Measurements from ENCODE around the gene OR1S1. TPM values are rescaled to one million over a fixed set of nuclear protein-coding genes. Genes with fewer than 3 reads are reported as not detected.
"Not testable (repeated sequence)": the region's sequence is repeated elsewhere in the genome, so short reads cannot be mapped to it uniquely, and the experiment has no call there.

Gene OR1S1
- under 1 TPM in 1 of 6 donors, not detected in 5; 0.61 TPM for total RNA-seq

GRCh38 chr11:58212420-58212819 lies at the start of gene OR1S1:
Gene OR1S1 (plus strand): TSS chr11:58212720.
- not testable (repeated sequence) for ATAC-seq (ENCODE audit: low FRiP score in 2 of 2); H3K27ac ChIP-seq; H3K36me3 ChIP-seq; H3K27me3 ChIP-seq; H3K4me3 ChIP-seq; DNase-seq; H3K4me1 ChIP-seq; H3K9me3 ChIP-seq
- 70 to 80% methylated on average over 2 of the region's 2 CpGs for WGBS, 2 donors

- Histone ChIP-seq H3K27ac (no peak overlapping the region), H3K4me3 (no peak overlapping the region), H3K9me3 (no peaks in the 10 kb centered on the region), H3K4me1 (no peaks in the 10 kb centered on the region), H3K36me3 (no peaks in the 10 kb centered on the region), H3K27me3 (no peaks in the 10 kb centered on the region)
- ATAC-seq (ENCODE audit: low FRiP score in 2 of 2): no peak
- 78 to 81% methylated on average over 4 of the region's 4 CpGs for WGBS, 2 donors
- TF ChIP-seq POLR2A (IDR thresholded peaks at IDR 0.05) (no peak), POLR2AphosphoS5 (IDR thresholded peaks at IDR 0.05) (no peak)
- TF ChIP-seq, protein P1, sequence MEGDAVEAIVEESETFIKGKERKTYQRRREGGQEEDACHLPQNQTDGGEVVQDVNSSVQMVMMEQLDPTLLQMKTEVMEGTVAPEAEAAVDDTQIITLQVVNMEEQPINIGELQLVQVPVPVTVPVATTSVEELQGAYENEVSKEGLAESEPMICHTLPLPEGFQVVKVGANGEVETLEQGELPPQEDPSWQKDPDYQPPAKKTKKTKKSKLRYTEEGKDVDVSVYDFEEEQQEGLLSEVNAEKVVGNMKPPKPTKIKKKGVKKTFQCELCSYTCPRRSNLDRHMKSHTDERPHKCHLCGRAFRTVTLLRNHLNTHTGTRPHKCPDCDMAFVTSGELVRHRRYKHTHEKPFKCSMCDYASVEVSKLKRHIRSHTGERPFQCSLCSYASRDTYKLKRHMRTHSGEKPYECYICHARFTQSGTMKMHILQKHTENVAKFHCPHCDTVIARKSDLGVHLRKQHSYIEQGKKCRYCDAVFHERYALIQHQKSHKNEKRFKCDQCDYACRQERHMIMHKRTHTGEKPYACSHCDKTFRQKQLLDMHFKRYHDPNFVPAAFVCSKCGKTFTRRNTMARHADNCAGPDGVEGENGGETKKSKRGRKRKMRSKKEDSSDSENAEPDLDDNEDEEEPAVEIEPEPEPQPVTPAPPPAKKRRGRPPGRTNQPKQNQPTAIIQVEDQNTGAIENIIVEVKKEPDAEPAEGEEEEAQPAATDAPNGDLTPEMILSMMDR (IDR thresholded peaks at IDR 0.05): no peak
- no peak for DNase-seq
Measured at GRCh38 chr11:58164389-58164788, 48.1 kb upstream of the OR1S1 start.

DNA sequence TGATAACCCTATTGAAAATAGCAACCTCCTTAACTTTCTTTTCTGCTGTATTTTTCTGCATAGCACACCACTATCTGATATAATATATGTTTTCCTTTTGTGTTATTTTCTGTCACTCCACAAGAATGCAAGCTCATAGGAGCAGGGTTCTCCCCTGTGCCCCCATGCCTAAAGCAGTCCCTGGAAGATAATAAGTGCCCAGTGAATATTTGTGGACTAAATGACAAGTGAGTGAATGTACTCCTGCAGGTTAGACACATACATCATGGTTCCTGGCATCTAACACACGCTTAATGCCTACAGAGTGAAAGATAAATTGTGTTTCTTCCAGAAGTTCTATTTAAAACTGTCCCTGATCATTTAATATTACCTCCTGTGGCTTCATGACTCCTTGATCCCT lies 47.5 kb upstream of the OR1S1 start:
- H3K27me3 ChIP-seq: no peaks in the 10 kb centered on the region
- DNase-seq (no peak), ATAC-seq (ENCODE audit: low FRiP score in 2 of 2) (no peak)
- H3K4me3 ChIP-seq: no peak overlapping the region
- 72 to 75% methylated on average over 1 of the region's 1 CpG for WGBS, 2 donors
- H3K4me1 ChIP-seq: no peaks in the 10 kb centered on the region
- TF ChIP-seq EP300 (IDR thresholded peaks at IDR 0.05): no peak
- TF ChIP-seq POLR2A (IDR thresholded peaks at IDR 0.05): no peak
- TF ChIP-seq POLR2AphosphoS5 (IDR thresholded peaks at IDR 0.05): no peak
- TF ChIP-seq, protein P1 (IDR thresholded peaks at IDR 0.05): no peak
- H3K9me3 ChIP-seq: no peaks in the 10 kb centered on the region
- H3K36me3 ChIP-seq: no peaks in the 10 kb centered on the region
- H3K27ac ChIP-seq: no peak overlapping the region

DNA sequence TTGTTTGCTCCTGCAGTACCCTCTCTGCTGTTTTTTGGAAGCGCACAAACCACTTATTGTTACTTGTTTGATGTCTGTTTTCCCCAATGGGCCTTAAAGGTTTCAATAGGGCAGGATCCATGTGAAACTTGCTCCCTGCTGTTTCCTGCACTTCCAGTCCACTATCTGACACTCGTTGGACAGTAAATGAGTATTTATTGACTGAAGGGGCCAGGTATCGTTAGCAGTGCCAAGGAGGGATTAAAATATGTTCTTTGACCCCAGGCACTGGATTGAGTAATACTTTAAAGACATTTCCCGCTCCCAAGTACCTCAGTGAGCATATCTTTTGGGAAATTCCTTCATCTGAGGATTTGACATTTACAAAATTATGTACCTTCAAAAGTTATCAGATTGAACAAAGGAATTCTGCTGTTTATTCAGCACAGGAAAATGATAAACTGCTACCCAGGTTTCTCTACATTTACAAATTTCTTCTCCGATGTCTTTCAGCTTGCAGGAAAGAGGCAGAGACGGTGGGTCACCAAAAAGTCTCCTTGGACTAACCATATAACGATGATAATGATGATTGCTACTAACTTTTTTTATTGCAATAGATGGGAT lies 46.9 kb upstream of the OR1S1 start:
- H3K27me3 ChIP-seq: no peaks in the 10 kb centered on the region

DNA sequence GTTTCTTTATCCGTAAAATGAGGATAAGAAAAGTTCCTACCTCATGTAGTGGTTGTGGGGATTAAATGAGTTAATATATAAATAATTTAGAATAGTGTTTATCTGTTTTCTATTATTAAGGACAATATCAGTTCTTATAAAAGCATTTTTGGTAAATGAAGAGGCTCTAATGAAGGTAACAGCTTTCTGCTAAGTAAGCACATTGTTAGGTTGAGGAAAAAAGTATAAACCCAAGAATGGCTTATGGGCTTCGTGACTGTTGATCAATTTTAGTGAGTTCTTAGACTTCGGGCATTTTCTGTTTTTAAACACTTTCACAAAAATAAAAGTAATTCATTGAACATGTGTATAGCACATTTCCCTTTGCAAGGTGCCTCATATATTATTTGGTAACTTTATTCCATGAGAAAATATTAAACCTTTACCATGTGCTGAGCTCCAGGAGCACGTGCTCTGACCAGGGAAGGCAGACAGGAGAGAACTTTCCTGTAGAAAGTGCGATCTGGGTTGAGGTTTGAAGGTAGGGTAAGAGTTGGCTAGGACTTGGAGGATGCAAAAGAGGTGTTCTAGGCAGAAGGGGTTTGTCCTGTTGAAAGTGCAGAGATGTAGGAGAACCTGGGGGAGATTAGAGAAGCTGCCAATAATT lies 35.0 kb upstream of the OR1S1 start:
- no peaks in the 10 kb centered on the region for H3K9me3 ChIP-seq
- no peak overlapping the region for H3K4me3 ChIP-seq
- no peak for TF ChIP-seq EP300 (IDR thresholded peaks at IDR 0.05)
- TF ChIP-seq POLR2A (IDR thresholded peaks at IDR 0.05): no peak
- TF ChIP-seq, protein P1 (IDR thresholded peaks at IDR 0.05): no peak
- no peak for TF ChIP-seq POLR2AphosphoS5 (IDR thresholded peaks at IDR 0.05)
- no peak for ATAC-seq (ENCODE audit: low FRiP score in 2 of 2)
- no peaks in the 10 kb centered on the region for H3K36me3 ChIP-seq
- no peak for DNase-seq
- no peaks in the 10 kb centered on the region for H3K4me1 ChIP-seq
- WGBS, 2 donors: 83 to 84% methylated on average over 5 of the region's 5 CpGs
- H3K27me3 ChIP-seq: no peaks in the 10 kb centered on the region
- H3K27ac ChIP-seq: no peak overlapping the region

More for the DNA sequence above, 46.9 kb upstream of the OR1S1 start:
- H3K36me3 ChIP-seq: no peaks in the 10 kb centered on the region
- ATAC-seq (ENCODE audit: low FRiP score in 2 of 2) (no peak), DNase-seq (no peak)
- TF ChIP-seq, protein P1 (IDR thresholded peaks at IDR 0.05): no peak
- TF ChIP-seq POLR2A (IDR thresholded peaks at IDR 0.05) (no peak), EP300 (IDR thresholded peaks at IDR 0.05) (no peak), POLR2AphosphoS5 (IDR thresholded peaks at IDR 0.05) (no peak)
- WGBS, 2 donors: 70 to 74% methylated on average over 7 of the region's 7 CpGs
- no peak overlapping the region for H3K4me3 ChIP-seq
- H3K27ac ChIP-seq: no peak overlapping the region
- H3K9me3 ChIP-seq: no peaks in the 10 kb centered on the region
- no peaks in the 10 kb centered on the region for H3K4me1 ChIP-seq
